H1 (cell line): ENCODE data around the gene ST6GALNAC3. TPM values are rescaled to one million over a fixed set of nuclear protein-coding genes. Genes with fewer than 3 reads are reported as not detected.

Source experiments
- CHD1 ChIP-seq: IDR thresholded peaks from 2 replicates; pipeline ENCODE4 v1.6.1; 2012; ENCODE audit warnings: low read depth, low read length, improper control_type of control experiment
- HDAC2 ChIP-seq, 2 experiments: fragments of 300-600 bp in 1 of 2; sonication (generic) in 1 of 2; IDR thresholded peaks; 2 replicates each; pipeline ENCODE4 v1.6.1; 2011 to 2012; ENCODE audit warnings: low read depth in 2 of 2, low read length in 2 of 2, mild to moderate bottlenecking in 2 of 2, moderate library complexity in 2 of 2, borderline replicate concordance in 1 of 2, inconsistent platforms in 1 of 2
- RNF2 ChIP-seq: fragments of 200-900, 300-1000 bp; sonication (generic); IDR thresholded peaks from 2 replicates; pipeline ENCODE4 v1.7.1; 2016; ENCODE audit warnings: borderline replicate concordance, low read depth, mild to moderate bottlenecking, antibody characterized with exemption, low read length; ENCODE audit not compliant: poor library complexity, severe bottlenecking; ENCODE audit errors: missing control alignments
- SIRT6 ChIP-seq: IDR thresholded peaks from one replicate; pipeline ENCODE4 v1.7.1; 2012; ENCODE audit warnings: low read length, inconsistent platforms
- polyA plus RNA-seq, 7 experiments: library from polyadenylated mRNA; depleted of rRNA in 3 of 7; stranded (reverse) in 5 of 7; unstranded in 2 of 7; fragments of >200 nt in 5 of 7; fragments of 200-250 nt in 2 of 7; gene quantifications; 1 replicate in 5 of 7; 2 replicates in 1 of 7; 4 replicates in 1 of 7; pipeline versions ENCODE4 v1.2.1 to v1.2.3, GENCODE V29; 2011 to 2013; ENCODE audit warnings: missing spikeins in 2 of 7, mixed read lengths in 2 of 7
- total RNA-seq: library from RNA; stranded (reverse); fragmentation: NEBNext Ultra II Directional; extraction: Animal tissue kit (Norgen Biotek cat#: 25700); gene quantifications from 2 replicates; pipeline ENCODE4 v1.2.1, GENCODE V29; 2021

Gene ST6GALNAC3
- total and polyA plus RNA-seq, 2 of the 8 experiments (the other 6 are each of a cell fraction or from before 2014, with no cell fraction given), result 4.9 to 19.0 TPM

GRCh38 chr1:76583235-76583868 is 508.8 kb downstream of the ST6GALNAC3 start (continued):
- TF ChIP-seq HDAC2 (IDR thresholded peaks at IDR 0.05; ENCODE audit: borderline replicate concordance in 1 of 2, low read depth in 2 of 2, low read length in 2 of 2) (peak in 1 of 2 experiments; percentile 50; a peak in 1 of 4 replicates), RNF2 (no peak), CHD1 (no peak), SIRT6 (no peak)
